AG08396 (cell line): Measurements from ENCODE around the gene JCAD.

Source experiments
- DNase-seq: peaks from one replicate; pipeline ENCODE4 v3.0.0; 2012; ENCODE audit warnings: low spot score, mixed read lengths

The JCAD gene

GRCh38 chr10:30043476-30044270, 15.7 kb downstream of the JCAD start:
- DNase-seq: no peak

- DNase-seq: no peak
Observed at GRCh38 chr10:30042820-30043219, 16.6 kb downstream of the JCAD start.

- no peak for DNase-seq
Observed at GRCh38 chr10:30041196-30042105, 17.9 kb downstream of the JCAD start.

GRCh38 chr10:30040597-30040996, 18.8 kb downstream of the JCAD start:
- DNase-seq: no peak

GRCh38 chr10:30039988-30040387, 19.4 kb downstream of the JCAD start:
- DNase-seq: no peak

GRCh38 chr10:30039567-30039966, 19.8 kb downstream of the JCAD start:
- no peak for DNase-seq

- no peak for DNase-seq
Observed at GRCh38 chr10:30038781-30039536, 20.4 kb downstream of the JCAD start.

- no peak for DNase-seq
Observed at GRCh38 chr10:30037620-30038336, 21.6 kb downstream of the JCAD start.

- DNase-seq: no peak
Observed at GRCh38 chr10:30036811-30037210, 22.6 kb downstream of the JCAD start.

- DNase-seq: peak; percentile 65
Observed at GRCh38 chr10:30036341-30036740, 23.0 kb downstream of the JCAD start.

- no peak for DNase-seq
Observed at GRCh38 chr10:30034433-30035137, 24.8 kb downstream of the JCAD start.

- DNase-seq: no peak
Observed at GRCh38 chr10:30032125-30032524, 27.3 kb downstream of the JCAD start.

- no peak for DNase-seq
Observed at GRCh38 chr10:30029872-30030256, 29.5 kb downstream of the JCAD start.

- no peak for DNase-seq
Observed at GRCh38 chr10:30029164-30029871, 30.1 kb downstream of the JCAD start.

- DNase-seq: no peak
Observed at GRCh38 chr10:30028738-30029030, 30.7 kb downstream of the JCAD start.

- no peak for DNase-seq
Observed at GRCh38 chr10:30028006-30028737, 31.2 kb downstream of the JCAD start.

- DNase-seq: no peak
Observed at GRCh38 chr10:30027057-30028005, 32.1 kb downstream of the JCAD start.

- DNase-seq: no peak
Observed at GRCh38 chr10:30026578-30026977, 32.8 kb downstream of the JCAD start.

- DNase-seq: no peak
Observed at GRCh38 chr10:30026080-30026479, 33.3 kb downstream of the JCAD start.
